ENCODE results near the gene PTMA. TPM values are rescaled to one million over a fixed set of nuclear protein-coding genes. Genes with fewer than 3 reads are reported as not detected.

The PTMA gene
- total and polyA plus RNA-seq, 2 experiments from 2014 or later = 597 to 727 TPM

DNA sequence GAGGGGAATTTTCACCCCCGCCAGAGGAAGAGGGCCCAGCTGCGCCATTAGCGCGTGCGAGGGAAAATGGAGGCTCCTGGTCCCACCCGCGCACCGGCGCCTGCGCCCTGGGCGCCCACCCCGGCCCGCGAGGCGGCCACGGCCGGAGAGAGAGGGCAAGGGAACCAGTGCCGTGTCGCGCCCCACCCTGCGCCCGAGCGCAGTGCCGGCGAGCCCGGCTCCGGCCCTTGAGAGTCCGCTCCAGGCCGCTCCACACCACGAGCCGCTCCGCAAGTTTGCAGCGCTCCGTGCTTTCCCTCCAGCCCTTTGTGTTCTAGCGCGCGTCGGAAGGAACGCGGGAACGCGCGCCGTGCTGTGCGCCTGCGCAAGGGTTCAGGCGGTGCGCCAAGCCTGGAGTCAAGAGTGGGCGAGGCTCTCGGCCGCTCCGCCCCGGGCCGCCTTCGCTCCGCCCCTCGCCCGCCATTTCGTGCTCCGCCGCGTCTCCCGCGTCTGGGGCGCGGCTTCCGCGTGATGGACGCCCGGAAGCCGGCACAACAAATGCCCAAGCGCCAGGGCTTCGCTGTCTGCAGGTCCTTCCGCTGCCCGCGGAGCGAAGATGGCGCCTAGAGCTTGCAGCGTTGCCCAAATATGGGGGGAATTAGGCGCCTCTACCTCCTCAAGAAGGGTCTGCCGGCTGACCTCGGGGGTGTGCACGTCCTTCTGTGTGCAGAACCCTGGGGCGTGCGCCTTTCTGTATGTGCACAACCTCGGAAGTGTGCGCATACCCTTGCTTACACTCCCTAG lies 46.1 kb upstream of the PTMA start:
- Histone ChIP-seq H3K9me3 (ENCODE audit: low read depth) (no peaks in the 10 kb centered on the region), H3K4me3 (peak overlapping the region; percentile 17), H2AFZ (peak overlapping the region; percentile 90)

DNA sequence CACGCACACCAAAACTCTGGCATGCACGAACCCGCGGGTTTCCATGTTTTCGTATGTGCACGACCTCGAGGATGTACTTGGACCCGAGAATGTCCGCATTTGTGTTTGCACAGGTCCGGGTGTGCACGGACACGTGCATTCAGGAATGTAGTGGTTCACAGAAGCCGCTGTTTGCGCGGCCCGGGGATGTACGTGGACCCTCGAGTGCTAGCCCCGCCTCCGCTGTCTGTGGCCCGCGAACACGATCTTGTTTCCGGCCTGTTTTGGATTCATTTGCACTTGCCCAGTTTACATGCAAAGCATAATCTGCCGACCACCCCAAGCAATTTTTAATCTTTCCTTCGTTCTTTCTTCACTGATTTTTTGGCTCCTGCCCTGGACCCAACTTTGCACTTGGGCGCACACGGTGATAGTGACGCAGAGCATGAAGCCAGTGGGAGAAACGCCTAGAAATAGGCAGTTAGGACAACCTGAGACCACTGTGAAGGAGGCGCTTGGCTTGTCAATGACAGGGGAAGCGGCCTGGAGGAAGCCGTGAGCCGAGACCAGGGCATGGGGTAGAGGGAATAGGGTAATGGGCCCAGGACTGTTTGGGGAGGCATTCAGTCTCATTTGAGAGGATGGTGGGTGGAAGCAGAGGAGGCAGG lies 45.4 kb upstream of the PTMA start:
- H3K4me3 ChIP-seq = peak overlapping the region; percentile 17
- H3K9me3 ChIP-seq (ENCODE audit: low read depth) = no peaks in the 10 kb centered on the region
- H3K4me2 ChIP-seq = peak overlapping the region; percentile 79
- no peaks in the 10 kb centered on the region for H3K9me2 ChIP-seq (replicated peaks; ENCODE audit: insufficient read depth)
- WGBS (ENCODE audit: low lambda C conversion rate, missing lambda C conversion rate) = 98% methylated on average over 34 of the region's 34 CpGs
- no peaks in the 10 kb centered on the region for H3K36me3 ChIP-seq (replicated peaks; ENCODE audit: insufficient read depth, low read depth)
- H3K27me3 ChIP-seq = no peaks in the 10 kb centered on the region
- H4K20me1 ChIP-seq (ENCODE audit: insufficient read depth, poor library complexity, severe bottlenecking) = no peaks in the 10 kb centered on the region
- no peak for DNase-seq (ENCODE audit: low spot score)
- no peaks in the 10 kb centered on the region for H3K79me2 ChIP-seq
- peak overlapping the region; percentile 85 for H3K27ac ChIP-seq
- H2AFZ ChIP-seq = peak overlapping the region; percentile 90
- TF ChIP-seq CTCF (IDR thresholded peaks at IDR 0.05; ENCODE audit: poor library complexity) (no peak), EZH2phosphoT487 (IDR thresholded peaks at IDR 0.05; ENCODE audit: low read depth, severe bottlenecking, unreplicated experiment) (no peak), EZH2 (IDR thresholded peaks at IDR 0.05; ENCODE audit: borderline replicate concordance) (no peak)
- H3K4me1 ChIP-seq (ENCODE audit: insufficient read depth) = peaks cover 34% of the 10 kb centered on the region

More for the DNA sequence above, 46.1 kb upstream of the PTMA start:
- H3K36me3 ChIP-seq (replicated peaks; ENCODE audit: insufficient read depth, low read depth) = no peaks in the 10 kb centered on the region
- peak; percentile 97 for DNase-seq (ENCODE audit: low spot score)
- no peaks in the 10 kb centered on the region for H4K20me1 ChIP-seq (ENCODE audit: insufficient read depth, poor library complexity, severe bottlenecking)
- peaks cover 29% of the 10 kb centered on the region for H3K4me1 ChIP-seq (ENCODE audit: insufficient read depth)
- no peaks in the 10 kb centered on the region for H3K79me2 ChIP-seq
- peak overlapping the region; percentile 79 for H3K4me2 ChIP-seq
- WGBS (ENCODE audit: low lambda C conversion rate, missing lambda C conversion rate) = 15% methylated on average over 65 of the region's 87 CpGs
- H3K27me3 ChIP-seq = no peaks in the 10 kb centered on the region
- TF ChIP-seq CTCF (IDR thresholded peaks at IDR 0.05; ENCODE audit: poor library complexity) (no peak), EZH2phosphoT487 (IDR thresholded peaks at IDR 0.05; ENCODE audit: low read depth, severe bottlenecking, unreplicated experiment) (no peak), EZH2 (IDR thresholded peaks at IDR 0.05; ENCODE audit: borderline replicate concordance) (no peak)
- peak overlapping the region; percentile 85 for H3K27ac ChIP-seq
- no peaks in the 10 kb centered on the region for H3K9me2 ChIP-seq (replicated peaks; ENCODE audit: insufficient read depth)

GRCh38 chr2:231663458-231664212 lies 44.7 kb upstream of the PTMA start:
- WGBS (ENCODE audit: low lambda C conversion rate, missing lambda C conversion rate) = 96% methylated on average over 27 of the region's 27 CpGs
- Histone ChIP-seq H3K4me3 (no peak overlapping the region), H3K4me2 (no peak overlapping the region), H3K36me3 (replicated peaks; ENCODE audit: insufficient read depth, low read depth) (no peaks in the 10 kb centered on the region), H3K27me3 (no peaks in the 10 kb centered on the region), H3K4me1 (ENCODE audit: insufficient read depth) (peaks cover 32% of the 10 kb centered on the region), H3K79me2 (no peaks in the 10 kb centered on the region), H3K9me2 (replicated peaks; ENCODE audit: insufficient read depth) (no peaks in the 10 kb centered on the region), H3K27ac (no peak overlapping the region), H3K9me3 (ENCODE audit: low read depth) (no peaks in the 10 kb centered on the region), H4K20me1 (ENCODE audit: insufficient read depth, poor library complexity, severe bottlenecking) (no peaks in the 10 kb centered on the region), H2AFZ (no peak overlapping the region)
- DNase-seq (ENCODE audit: low spot score) = no peak
- TF ChIP-seq EZH2phosphoT487 (IDR thresholded peaks at IDR 0.05; ENCODE audit: low read depth, severe bottlenecking, unreplicated experiment) (no peak), EZH2 (IDR thresholded peaks at IDR 0.05; ENCODE audit: borderline replicate concordance) (no peak), CTCF (IDR thresholded peaks at IDR 0.05; ENCODE audit: poor library complexity) (no peak)

Data from hepatocyte (in vitro differentiated cells).